Measurements from ENCODE around the gene FBXW8.

FBXW8 gene, protein sequence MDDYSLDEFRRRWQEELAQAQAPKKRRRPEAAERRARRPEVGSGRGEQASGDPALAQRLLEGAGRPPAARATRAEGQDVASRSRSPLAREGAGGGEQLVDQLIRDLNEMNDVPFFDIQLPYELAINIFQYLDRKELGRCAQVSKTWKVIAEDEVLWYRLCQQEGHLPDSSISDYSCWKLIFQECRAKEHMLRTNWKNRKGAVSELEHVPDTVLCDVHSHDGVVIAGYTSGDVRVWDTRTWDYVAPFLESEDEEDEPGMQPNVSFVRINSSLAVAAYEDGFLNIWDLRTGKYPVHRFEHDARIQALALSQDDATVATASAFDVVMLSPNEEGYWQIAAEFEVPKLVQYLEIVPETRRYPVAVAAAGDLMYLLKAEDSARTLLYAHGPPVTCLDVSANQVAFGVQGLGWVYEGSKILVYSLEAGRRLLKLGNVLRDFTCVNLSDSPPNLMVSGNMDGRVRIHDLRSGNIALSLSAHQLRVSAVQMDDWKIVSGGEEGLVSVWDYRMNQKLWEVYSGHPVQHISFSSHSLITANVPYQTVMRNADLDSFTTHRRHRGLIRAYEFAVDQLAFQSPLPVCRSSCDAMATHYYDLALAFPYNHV

DNA sequence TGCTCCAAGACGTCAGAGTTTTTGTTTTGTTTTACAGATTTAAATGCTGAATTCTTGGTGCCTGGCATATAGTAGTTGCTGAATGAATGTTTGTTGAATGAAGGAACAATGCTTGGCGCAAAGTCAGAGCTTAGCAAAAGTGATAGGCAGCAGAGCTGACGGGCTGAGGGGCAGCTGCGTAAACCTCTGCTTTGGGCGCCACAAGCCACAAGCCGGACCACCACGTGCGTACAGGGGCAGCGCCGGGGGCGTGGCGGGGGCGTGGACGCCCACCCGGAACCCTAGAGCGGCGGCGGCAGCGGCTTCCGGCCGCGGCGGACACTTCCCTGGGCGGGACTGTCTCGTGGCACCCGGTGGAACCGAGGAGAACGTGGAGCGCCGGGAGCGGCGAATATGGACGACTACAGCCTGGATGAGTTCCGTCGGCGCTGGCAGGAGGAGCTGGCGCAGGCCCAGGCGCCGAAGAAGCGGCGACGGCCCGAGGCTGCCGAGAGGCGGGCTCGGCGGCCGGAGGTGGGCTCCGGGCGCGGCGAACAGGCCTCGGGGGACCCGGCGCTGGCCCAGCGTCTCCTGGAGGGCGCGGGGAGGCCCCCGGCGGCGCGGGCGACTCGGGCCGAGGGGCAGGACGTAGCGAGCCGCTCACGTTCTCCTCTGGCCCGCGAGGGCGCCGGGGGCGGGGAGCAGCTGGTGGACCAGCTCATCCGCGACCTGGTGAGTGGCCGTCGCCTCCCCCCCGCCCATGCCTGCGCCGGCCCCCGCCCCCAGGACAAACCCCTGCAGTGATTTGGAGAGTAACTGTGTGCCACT lies at the start of gene FBXW8:
Gene FBXW8 (plus strand): TSS at position 306 of the 807 bp plus-strand sequence. CDS start 88 bp downstream, at position 394.
- in situ Hi-C loops (cut with MboI; ENCODE audit: low sequenced_read_pairs, unreplicated experiment), result no loop called here

DNA sequence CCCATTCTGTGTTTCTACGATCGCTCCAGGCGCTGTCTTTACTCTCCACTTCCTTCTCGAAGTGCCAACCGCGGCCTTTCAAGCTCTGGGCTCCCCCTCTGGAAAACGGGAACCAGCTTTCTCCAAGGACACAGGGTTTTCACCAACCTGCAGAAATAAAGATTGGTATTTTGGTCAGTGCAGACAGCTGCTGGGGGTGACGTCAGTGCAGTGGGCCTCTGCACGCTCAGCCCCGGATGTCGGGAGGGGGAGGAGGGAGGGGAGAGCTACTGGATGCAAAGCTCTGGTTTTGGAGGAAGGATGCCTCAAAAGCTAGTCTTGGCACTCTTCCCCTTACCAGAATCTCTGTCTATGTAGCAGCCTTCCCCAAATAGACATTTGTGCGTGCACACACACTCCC lies 49.4 kb upstream of the FBXW8 start:
- in situ Hi-C loops (cut with MboI; ENCODE audit: low sequenced_read_pairs, unreplicated experiment), result no loop called here
- TF ChIP-seq, protein P1, sequence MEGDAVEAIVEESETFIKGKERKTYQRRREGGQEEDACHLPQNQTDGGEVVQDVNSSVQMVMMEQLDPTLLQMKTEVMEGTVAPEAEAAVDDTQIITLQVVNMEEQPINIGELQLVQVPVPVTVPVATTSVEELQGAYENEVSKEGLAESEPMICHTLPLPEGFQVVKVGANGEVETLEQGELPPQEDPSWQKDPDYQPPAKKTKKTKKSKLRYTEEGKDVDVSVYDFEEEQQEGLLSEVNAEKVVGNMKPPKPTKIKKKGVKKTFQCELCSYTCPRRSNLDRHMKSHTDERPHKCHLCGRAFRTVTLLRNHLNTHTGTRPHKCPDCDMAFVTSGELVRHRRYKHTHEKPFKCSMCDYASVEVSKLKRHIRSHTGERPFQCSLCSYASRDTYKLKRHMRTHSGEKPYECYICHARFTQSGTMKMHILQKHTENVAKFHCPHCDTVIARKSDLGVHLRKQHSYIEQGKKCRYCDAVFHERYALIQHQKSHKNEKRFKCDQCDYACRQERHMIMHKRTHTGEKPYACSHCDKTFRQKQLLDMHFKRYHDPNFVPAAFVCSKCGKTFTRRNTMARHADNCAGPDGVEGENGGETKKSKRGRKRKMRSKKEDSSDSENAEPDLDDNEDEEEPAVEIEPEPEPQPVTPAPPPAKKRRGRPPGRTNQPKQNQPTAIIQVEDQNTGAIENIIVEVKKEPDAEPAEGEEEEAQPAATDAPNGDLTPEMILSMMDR (IDR thresholded peaks at IDR 0.05; ENCODE audit: borderline replicate concordance, control extremely low read depth, extremely low read depth, insufficient read depth, missing control alignments), result no peak
- peak; percentile 78 for DNase-seq (ENCODE audit: low spot score)

More for the DNA sequence above, at the start of gene FBXW8:
- TF ChIP-seq, protein P1 (IDR thresholded peaks at IDR 0.05; ENCODE audit: borderline replicate concordance, control extremely low read depth, extremely low read depth, insufficient read depth, missing control alignments), result no peak
- peak; percentile 88 for DNase-seq (ENCODE audit: low spot score)

DNA sequence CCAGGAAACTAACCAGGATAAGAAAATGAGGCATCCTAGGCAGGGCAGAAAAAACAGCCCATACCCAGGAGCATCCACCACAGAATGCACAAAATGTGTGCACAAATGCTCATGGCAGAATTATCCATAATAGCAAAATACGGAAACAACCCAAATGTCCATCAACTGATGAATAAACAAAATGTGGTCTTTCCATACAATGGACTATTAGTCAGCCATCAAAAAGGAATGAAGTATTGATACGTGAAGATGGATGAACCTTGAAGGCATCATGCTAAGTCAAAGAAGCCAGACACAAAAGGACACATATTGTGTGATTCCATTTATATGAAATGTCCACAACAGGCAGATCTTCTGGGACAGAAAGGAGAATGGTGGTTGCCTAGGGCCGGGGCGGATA lies 48.6 kb upstream of the FBXW8 start:
- DNase-seq (ENCODE audit: low spot score), result no peak
- TF ChIP-seq, protein P1 (IDR thresholded peaks at IDR 0.05; ENCODE audit: borderline replicate concordance, control extremely low read depth, extremely low read depth, insufficient read depth, missing control alignments), result no peak
- in situ Hi-C loops (cut with MboI; ENCODE audit: low sequenced_read_pairs, unreplicated experiment), result no loop called here

DNA sequence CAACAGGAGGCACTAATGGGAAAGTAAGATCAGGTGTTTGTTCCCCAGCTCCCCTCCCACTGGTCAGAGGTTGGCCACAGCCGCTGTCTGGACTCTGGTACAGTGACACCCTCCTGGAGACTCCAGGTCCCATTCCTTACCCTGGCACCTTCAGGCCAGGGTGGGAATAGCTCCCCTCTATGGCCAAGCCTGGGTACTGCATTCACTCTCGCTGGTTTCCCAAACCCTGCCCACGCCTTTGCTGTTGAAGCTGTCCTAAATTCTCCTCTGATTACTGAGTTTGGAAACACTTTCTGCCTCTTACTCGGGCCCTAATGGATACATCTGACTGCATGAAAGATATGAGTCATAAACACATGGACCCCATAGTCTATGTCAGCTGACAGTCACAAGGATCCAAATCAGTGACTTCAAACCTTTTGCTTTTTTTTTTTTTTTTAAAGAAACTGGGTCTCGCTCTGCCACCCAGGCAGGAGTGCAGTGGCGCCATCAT lies 47.4 kb upstream of the FBXW8 start:
- in situ Hi-C loops (cut with MboI; ENCODE audit: low sequenced_read_pairs, unreplicated experiment), result no loop called here
- no peak for DNase-seq (ENCODE audit: low spot score)

DNA sequence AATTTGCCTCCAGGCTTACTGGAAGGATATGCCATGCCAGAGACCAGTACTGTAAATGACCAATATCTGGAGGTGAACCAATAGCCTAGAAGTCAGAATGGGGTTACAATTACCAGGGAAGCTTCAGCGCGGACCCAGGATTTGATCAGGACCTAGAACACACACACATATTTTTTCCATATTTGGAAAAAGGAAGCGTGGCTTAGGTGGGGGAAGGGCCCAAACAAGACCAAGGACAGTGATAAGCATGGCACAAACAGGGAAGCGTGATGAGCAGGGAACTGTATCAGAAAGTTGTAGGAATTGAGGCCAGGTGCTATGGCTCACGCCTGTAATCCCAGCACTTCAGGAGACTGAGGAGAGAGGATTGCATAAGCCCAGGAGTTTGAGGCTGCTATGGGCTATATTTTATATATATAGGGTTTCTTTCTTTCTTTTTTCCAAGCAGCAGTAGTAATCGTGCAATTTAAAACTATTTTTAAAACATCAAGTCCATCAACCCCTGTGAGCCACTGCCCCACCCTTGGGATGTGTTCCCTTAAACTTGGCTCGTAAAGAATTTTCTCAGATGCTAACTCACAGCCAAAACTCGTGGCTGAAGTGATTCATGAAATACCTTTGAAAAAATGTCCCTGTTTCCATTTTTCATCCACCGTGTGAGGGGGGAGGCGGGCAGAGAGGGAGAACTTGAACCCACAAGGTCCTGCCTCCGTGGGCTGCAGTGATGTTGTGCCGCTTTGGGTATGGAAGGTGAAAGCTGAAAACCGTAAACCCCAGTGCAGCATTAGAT lies 46.2 kb upstream of the FBXW8 start:
- DNase-seq (ENCODE audit: low spot score), result no peak
- TF ChIP-seq, protein P1 (IDR thresholded peaks at IDR 0.05; ENCODE audit: borderline replicate concordance, control extremely low read depth, extremely low read depth, insufficient read depth, missing control alignments), result no peak
- in situ Hi-C loops (cut with MboI; ENCODE audit: low sequenced_read_pairs, unreplicated experiment), result no loop called here

More for the DNA sequence above, 47.4 kb upstream of the FBXW8 start:
- TF ChIP-seq, protein P1 (IDR thresholded peaks at IDR 0.05; ENCODE audit: borderline replicate concordance, control extremely low read depth, extremely low read depth, insufficient read depth, missing control alignments), result peak; percentile 20

Measured in GM13976 (cell line).